ENCODE data around the gene SRR.

The SRR gene

DNA sequence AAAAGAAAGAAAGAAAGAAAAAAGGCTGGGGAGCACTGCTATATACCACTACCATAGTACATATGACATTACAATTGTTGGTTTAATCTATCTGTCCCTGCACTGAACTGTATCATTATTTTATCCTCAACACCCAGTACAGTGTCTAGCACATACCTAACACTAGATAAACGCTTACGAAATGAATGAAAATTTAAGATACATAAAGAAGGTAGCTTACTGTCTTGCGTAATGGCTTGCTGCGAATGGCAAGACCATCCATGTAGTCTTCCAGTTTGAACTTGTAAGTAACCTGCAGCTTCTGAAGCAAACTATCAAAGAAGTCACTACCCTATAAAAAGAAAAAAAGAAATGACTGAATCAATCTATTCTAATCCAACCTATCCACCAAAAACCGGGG, 6.7 kb upstream of the SRR start:
- TF ChIP-seq, protein P1, sequence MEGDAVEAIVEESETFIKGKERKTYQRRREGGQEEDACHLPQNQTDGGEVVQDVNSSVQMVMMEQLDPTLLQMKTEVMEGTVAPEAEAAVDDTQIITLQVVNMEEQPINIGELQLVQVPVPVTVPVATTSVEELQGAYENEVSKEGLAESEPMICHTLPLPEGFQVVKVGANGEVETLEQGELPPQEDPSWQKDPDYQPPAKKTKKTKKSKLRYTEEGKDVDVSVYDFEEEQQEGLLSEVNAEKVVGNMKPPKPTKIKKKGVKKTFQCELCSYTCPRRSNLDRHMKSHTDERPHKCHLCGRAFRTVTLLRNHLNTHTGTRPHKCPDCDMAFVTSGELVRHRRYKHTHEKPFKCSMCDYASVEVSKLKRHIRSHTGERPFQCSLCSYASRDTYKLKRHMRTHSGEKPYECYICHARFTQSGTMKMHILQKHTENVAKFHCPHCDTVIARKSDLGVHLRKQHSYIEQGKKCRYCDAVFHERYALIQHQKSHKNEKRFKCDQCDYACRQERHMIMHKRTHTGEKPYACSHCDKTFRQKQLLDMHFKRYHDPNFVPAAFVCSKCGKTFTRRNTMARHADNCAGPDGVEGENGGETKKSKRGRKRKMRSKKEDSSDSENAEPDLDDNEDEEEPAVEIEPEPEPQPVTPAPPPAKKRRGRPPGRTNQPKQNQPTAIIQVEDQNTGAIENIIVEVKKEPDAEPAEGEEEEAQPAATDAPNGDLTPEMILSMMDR (IDR thresholded peaks at IDR 0.05) = no peak
- no peak for DNase-seq
- Histone ChIP-seq H3K27ac (no peak overlapping the region), H3K9me3 (no peaks in the 10 kb centered on the region), H3K4me1 (peaks cover 0 to 16% (median 8%) of the 10 kb centered on the region in 4 donors), H3K27me3 (no peaks in the 10 kb centered on the region), H3K4me3 (no peak overlapping the region), H3K36me3 (peaks cover 40 to 78% (median 55%) of the 10 kb centered on the region in 3 donors)
- intact Hi-C loops (cut with DNase I; ENCODE audit: low total_unique reads) = no loop called here

DNA sequence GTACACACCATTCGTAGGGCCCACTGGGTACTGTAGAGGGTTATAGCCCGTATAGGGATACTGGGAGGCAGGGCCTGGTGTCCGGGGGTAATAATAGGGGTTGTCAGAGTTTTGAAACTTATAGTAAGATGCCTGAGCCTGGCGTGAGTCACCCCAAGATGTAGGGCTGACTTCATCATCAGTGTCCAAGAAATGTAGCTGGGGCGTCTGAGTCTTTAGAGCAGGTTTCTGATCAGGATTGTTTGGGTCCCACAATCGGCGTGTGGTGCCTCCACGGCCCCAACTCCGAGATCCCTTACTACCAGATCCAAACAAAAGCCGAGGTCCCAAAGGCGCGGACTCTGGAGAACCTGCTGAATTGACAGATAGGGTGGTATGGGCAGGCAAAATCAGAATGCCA, 4.6 kb upstream of the SRR start:
- DNase-seq = no peak
- H3K9me3 ChIP-seq = no peaks in the 10 kb centered on the region
- H3K27me3 ChIP-seq = no peaks in the 10 kb centered on the region
- TF ChIP-seq, protein P1 (IDR thresholded peaks at IDR 0.05) = no peak
- peaks cover 0 to 25% (median 14%) of the 10 kb centered on the region in 4 donors for H3K4me1 ChIP-seq
- no peak overlapping the region for H3K27ac ChIP-seq
- intact Hi-C loops (cut with DNase I; ENCODE audit: low total_unique reads) = no loop called here
- peaks cover 32 to 57% (median 42%) of the 10 kb centered on the region in 3 donors for H3K36me3 ChIP-seq
- H3K4me3 ChIP-seq = no peak overlapping the region

DNA sequence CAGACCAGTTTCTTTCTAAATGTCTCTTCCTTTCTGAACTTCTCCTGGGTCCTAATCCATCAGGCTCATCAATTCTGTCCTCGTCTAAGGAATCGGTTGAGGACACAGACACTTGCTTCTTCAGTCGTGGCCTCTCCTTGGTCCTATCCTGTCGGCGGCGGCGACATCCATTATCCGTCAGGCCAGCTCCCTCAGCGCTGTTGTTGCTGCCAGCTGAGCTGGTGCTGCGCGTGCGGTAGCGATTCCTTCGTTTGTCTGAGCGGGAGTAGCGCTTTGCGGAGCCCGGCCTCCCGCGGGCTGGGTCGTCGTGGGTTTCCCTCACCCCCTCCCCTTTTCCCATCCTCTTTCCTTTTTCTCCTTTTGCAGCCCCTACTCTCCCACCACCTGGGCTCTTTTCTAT, 4.0 kb upstream of the SRR start:
- H3K4me1 ChIP-seq = peaks cover 0 to 30% (median 16%) of the 10 kb centered on the region in 4 donors
- no peak for DNase-seq
- H3K36me3 ChIP-seq = peaks cover 32 to 51% (median 40%) of the 10 kb centered on the region in 3 donors
- H3K4me3 ChIP-seq = no peak overlapping the region
- H3K27ac ChIP-seq = no peak overlapping the region
- H3K9me3 ChIP-seq = no peaks in the 10 kb centered on the region
- H3K27me3 ChIP-seq = no peaks in the 10 kb centered on the region
- TF ChIP-seq, protein P1 (IDR thresholded peaks at IDR 0.05) = no peak
- intact Hi-C loops (cut with DNase I; ENCODE audit: low total_unique reads) = no loop called here

DNA sequence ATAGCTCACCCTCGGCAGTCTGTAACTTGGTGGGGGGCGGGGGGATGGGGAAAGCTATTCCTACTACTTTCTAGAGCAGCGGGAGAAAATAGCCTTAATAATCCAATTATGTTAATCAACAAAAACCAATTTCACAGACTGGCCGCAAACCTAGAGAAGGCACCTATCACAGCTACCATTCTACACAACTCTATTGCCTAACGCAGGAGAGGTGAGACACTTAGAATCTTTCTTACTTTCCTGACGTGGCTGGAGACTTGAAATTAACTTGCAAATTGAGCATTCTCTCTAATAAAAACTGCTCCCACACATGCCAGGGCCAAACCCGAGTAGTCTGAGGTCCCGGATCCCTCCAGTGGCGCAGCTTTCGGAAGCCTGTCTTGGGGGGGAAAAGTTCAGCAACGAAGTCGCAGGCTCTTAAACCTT, 959 bp upstream of the SRR start:
- Histone ChIP-seq H3K36me3 (peaks cover 15 to 20% (median 18%) of the 10 kb centered on the region in 3 donors), H3K27ac (peak overlapping the region; percentile 74 to 87), H3K4me1 (peaks cover 0 to 30% (median 16%) of the 10 kb centered on the region in 4 donors), H3K9me3 (no peaks in the 10 kb centered on the region), H3K27me3 (no peaks in the 10 kb centered on the region), H3K4me3 (peak overlapping the region; percentile 68 to 83)
- DNase-seq = no peak
- intact Hi-C loops (cut with DNase I; ENCODE audit: low total_unique reads) = no loop called here
- TF ChIP-seq, protein P1 (IDR thresholded peaks at IDR 0.05) = no peak

DNA sequence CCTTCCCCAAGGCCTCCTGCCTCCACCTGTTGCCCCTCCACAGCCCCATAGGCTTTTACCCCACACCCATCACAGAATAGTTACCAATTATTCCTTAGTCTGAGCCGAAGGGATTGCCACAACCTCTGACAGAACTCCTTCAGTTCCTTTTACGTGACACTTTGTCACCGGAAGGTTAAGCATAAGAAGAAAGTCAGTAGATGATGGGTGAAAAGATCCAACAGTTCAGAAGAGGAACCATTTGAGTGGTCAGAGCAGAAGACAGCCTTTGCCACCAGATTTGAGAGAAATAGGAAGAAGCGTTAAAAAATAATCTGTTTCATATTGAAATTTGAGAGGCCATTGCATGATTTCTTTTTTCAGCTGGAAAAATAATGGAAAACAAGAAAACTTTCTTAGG, 1.2 kb downstream of the SRR start:
- TF ChIP-seq, protein P1 (IDR thresholded peaks at IDR 0.05) = no peak
- no peak for DNase-seq
- Histone ChIP-seq H3K4me1 (peaks cover 0 to 34% (median 16%) of the 10 kb centered on the region in 4 donors), H3K36me3 (peaks cover under 1 to 6% (median 6%) of the 10 kb centered on the region in 3 donors), H3K27me3 (no peaks in the 10 kb centered on the region), H3K9me3 (no peaks in the 10 kb centered on the region), H3K4me3 (no peak overlapping the region), H3K27ac (no peak overlapping the region)
- intact Hi-C loops (cut with DNase I; ENCODE audit: low total_unique reads) = no loop called here
